EL (cell line): ENCODE measurements around the gene CYP39A1.

Experiments
- DNase-seq: peaks from one replicate; pipeline ENCODE4 v3.0.0-alpha.2; 2016

Gene CYP39A1

GRCh38 chr6:46583721-46584120, 68.9 kb downstream of the CYP39A1 start:
- DNase-seq, result no peak

GRCh38 chr6:46583081-46583480, 69.5 kb downstream of the CYP39A1 start:
- no peak for DNase-seq

DNA sequence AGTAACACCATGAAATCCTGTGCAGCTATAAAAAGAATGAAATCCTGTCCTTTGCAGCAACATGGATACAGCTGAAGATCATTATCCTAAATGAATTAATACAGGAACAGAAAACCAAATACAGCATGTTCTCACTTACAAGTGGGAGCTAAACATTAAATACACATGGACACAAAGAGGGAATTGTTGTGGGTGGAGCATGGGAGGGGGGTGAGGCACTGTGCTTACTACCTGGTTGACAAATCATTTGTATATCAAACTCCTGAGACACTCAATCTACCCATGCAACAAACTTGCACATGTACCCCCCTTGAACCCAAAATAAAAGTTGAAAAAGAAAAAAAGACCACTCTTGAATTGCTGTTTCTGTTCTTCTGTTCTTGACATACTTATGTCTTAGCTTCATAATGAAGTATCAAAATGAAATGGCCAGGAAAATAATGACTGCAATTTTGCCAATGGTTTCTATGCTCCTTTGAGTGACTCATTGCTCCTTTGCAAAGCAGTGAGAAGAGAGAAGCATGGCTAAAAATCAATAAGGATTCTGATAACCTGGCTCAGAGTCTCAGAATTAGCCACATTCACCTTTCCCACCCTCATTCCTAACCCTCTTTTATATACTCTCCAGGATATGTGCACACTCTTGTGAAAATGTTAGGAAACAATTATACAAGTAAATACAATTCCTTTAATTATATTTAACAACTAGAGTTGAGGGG, 71.0 kb downstream of the CYP39A1 start:
- DNase-seq, result no peak

GRCh38 chr6:46575530-46575929, 77.1 kb downstream of the CYP39A1 start:
- no peak for DNase-seq

GRCh38 chr6:46573140-46573539, 79.5 kb downstream of the CYP39A1 start:
- no peak for DNase-seq

DNA sequence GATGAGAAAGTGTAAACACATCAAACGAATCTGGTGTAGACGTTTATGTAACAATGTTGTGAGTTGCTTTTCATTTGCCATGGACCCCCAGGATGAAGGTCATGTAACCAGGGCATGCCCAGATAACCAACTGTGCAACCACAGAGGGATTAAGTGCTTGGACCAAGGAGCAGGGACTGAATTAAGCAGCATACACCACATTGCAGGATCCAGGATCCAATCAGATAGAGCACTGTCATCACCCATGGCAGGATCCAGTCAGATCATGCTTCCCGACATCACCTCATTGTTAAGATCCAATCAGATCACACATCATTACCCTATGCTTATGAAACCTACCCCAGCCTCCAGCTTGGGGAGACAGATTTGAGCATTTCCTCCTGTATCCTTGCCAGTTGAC, 87.1 kb downstream of the CYP39A1 start:
- no peak for DNase-seq

DNA sequence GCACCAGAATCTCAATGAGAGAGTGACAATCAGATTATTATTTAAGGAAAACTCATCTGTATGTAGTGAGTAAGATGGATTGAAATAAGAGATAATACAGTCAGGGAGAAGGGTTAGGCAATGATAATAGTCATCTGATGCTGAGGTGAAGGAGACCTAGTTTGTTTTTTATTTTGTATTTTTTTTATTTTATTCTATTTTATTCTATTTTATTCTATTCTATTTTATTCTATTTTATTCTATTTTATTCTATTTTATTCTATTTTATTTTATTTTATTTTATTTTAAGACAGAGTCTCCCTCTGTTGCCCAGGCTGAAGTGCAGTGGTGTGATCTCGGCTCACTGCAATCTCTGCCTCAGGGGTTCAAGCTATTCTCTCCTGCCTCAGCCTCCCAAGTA, 88.7 kb downstream of the CYP39A1 start:
- DNase-seq, result no peak

DNA sequence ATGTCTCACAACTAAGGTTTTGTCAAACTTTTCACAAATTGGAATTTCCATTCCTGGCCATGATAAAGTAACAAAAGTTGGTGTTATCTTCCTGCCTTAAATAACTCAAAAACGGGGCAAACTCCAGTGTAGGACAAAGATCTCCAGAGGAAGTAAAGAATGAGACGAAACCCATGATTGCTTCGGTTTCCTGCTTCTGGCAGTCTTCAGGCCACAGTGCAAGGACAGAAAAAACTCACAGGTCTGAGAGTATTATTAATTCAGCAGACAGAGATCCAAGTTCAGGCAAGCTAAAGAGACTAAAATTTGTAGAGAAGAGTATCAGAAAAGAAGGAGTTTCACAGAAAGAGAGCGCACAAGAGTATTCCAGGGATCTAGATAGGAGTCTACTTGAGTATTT, 96.6 kb downstream of the CYP39A1 start:
- DNase-seq, result no peak

DNA sequence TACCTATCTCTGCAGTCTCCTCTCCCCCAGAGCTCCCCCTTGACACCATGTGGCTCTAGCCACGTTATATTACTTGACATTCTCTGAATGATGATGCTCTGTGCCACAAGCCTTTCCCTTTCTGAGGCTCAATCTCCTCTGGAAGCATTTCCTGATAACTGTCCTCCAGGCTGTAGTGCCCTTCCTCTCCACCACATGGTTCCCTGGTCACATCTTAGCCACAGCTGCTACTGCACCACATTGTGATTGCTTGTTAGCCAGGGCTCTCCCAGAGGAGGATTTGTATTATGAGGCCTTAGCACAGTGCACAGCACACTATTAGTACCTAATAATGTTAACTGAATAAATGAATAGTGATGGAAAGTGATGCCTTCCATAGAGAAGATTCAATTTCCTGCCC, 97.5 kb downstream of the CYP39A1 start:
- no peak for DNase-seq

GRCh38 chr6:46549155-46549554, 103.5 kb downstream of the CYP39A1 start:
- DNase-seq, result no peak

DNA sequence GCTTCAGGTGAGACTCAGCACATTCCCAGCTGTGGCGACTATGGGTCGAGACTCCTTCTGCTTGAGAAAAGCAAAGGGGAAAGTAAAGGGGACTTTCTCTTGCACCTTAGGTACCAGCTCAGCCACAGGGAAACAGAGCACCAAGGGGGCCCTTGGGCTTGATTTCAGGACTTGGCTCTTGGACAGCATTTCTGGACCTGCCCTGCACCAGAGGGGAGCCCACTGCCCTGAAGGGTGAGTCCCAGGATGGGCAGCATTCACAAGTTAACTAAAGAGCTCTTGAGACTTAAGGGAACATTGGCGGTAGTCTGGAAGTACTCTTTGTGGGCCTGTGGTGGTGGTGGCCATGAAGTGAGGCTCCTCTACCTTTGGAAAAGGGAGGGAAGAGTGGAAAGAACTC, 111.1 kb downstream of the CYP39A1 start:
- DNase-seq, result no peak

DNA sequence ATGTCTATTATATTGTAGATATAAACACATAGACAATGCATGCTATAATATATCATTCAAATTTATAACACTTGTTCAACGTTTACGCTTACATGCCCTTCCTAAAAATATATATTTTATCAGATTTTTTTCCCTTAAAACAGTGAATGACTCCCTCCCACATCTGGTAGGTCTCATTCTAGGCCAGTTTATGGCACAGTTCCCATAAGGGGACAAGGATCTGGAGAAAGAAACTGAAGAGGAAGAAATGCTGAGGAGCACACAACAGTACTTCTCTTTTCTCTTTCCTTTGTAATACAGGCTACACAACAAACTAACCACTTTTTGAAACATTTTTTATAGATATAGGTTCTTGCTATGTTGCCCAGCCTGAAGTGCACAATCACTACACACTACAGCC, 112.8 kb downstream of the CYP39A1 start:
- no peak for DNase-seq

DNA sequence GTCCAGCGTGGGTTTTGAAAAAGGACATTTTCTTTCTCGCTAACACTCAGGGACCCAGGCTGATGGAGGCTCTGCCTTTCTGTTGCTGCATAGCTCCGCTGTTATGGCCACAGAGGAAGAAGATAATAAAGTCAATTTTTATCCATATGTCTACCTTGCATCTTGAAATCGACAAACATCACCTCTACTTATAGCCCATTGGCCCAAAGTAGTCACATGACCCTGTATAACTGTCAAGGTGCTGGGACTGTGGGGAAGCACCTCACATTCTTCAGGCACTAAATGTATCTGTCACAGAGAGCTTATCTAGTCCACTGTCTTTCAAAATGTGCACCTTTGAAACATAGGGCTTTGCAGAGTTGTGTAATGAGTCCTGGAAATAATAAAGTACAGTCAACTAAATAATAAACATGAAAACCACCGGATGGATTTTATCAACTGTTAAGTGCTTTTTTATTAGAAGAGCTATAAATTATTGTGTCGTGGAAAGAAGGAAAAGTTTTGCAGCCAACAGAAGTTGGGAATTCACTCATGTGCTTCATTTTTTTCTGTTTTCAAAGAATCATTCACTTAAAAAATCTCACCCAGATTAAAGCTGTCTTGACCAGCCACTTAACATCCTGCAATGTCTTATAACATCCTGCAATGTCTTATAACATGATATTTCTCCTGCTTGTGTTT, 113.7 kb downstream of the CYP39A1 start:
- no peak for DNase-seq

DNA sequence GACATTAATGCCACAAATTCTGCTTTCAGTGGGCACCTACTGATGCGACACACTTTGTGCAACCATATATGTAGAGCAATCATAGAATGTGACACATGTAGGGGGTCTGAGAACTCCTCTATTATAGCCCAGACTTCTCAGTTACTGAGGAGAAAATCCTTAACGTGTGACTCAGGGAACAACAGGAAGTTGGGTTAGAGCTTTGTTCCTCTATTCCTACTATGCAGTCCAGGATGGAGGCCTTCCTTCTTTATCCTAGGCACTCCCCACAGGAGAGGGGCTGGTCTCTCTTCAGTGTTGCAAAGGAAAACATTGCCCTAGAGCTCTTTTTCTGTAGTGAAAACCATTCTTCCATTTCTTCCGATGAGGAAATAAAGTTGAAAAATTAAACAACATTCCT, 121.7 kb downstream of the CYP39A1 start:
- no peak for DNase-seq

DNA sequence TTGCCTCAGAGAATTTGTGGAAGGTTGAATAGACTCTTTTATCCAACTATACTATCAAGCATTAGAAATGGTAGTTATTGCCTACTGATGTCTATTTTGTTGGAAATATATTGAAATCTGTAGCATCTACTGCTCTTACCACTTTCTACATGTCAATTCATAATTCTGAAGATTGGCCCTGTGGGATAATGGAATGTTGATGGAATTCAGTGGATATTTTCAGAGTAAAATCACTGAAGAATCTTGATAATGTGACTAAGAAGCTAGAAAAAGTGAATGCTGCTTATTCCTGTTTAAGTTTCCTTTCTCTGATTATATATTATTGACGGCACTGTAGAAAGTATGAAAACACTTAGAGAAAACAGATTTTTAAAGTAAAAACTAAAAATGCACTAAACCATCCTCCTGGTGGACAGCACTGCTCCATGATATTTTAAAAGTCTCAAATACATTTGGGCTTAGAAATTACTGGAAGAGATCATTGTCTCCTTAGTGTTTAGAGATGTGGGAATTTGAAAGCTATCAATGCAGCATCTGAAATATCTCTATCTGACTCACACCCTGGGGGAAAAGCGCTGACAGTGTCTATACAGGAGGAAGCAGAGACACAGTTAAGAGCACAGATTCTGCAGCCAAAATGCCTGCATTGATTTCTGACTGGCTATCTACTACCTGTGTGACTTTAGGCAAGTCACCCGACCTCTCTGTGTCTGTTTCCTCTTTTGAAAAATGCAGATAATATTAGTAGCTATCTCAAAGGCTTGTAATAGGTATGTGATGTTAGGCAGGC, 123.5 kb downstream of the CYP39A1 start:
- no peak for DNase-seq

DNA sequence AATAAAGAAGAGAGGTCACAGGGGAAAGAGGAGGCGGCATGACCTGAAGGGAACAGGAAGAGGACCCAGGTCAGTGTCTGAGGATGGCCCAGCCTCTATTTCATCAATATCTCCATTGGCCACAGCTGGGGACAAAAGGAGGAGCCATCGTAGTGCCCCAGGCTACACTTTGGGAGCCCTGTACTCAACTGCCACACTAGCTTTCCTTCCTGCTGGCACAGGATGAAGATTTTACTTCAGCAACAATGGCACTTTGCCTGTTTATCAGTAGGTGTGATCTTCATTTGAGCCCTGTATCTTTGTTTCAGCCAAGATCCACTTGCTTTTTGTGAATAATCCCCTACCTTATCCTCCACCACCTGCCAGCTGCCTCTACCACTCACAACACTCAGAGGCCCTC, 126.0 kb downstream of the CYP39A1 start:
- DNase-seq, result no peak

DNA sequence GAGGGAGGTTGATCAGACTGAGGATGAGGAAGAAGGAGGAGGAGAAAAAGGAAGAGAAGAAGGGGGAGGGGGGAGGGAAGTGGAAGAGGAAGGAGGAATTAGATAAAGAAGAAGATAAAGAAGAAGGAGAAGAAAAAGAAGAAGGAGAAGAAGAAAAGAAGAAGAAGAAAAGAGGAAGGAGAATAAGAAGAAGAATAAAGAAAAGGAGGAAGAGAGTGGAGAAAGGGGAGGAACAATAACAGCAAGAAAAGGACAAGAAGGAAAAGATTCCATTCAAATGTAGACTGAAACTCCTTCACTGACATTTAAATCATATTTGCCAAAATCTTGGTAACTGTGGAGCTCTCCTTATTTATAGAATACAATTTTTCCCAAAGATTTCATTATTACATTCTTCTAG, 127.0 kb downstream of the CYP39A1 start:
- no peak for DNase-seq

- no peak for DNase-seq
These were observed 131.1 kb downstream of the CYP39A1 start for GRCh38 chr6:46521464-46521971.

- no peak for DNase-seq
These were observed 135.4 kb downstream of the CYP39A1 start for GRCh38 chr6:46517202-46517601.

- DNase-seq, result no peak
These were observed 139.1 kb downstream of the CYP39A1 start for GRCh38 chr6:46513533-46513932.

DNA sequence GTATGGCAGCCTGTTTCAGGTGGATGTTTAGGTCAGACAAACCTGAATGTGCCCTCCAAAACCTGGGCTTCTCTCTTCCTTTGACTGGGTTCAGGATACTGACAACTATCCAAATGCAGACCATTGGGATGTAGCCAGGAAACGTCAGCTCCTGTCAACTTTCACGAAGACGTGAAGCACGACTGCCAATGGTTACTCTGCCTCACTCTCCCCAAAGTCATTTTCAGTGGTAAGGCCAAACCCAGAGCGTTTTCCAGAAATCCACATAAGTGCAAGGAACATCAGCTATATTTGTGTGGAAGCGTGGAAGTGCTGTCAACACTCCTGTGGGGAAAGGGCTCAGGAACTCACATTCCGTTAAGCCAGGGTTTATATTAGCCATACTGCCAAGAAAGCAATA, 141.3 kb downstream of the CYP39A1 start:
- DNase-seq, result no peak

GRCh38 chr6:46510651-46511050, 142.0 kb downstream of the CYP39A1 start:
- peak; percentile 29 for DNase-seq

DNA sequence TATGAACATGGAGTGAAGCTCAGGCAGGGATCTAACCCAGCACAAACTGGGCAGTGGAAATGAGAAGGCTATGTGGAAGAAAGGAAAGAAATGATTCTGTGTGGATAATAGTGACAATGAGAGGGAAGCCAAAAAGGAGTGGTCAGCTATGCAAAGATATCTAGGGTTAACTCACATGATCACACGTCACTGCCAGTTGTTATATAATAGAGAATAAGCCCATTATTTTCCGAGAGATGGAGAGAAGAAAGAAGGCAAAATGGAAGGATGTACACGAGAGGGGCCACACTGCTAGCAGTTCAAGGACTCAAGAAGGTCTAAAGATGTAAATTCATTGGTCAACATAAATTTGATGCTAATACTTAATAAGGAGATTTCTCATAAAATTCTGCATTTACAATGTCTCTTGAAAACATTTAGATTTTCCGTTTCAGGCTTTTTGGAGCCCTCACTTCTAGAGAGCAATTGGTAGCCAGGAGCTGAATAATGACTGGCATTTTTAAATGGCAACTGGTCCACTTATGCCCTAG, 142.6 kb downstream of the CYP39A1 start:
- no peak for DNase-seq

DNA sequence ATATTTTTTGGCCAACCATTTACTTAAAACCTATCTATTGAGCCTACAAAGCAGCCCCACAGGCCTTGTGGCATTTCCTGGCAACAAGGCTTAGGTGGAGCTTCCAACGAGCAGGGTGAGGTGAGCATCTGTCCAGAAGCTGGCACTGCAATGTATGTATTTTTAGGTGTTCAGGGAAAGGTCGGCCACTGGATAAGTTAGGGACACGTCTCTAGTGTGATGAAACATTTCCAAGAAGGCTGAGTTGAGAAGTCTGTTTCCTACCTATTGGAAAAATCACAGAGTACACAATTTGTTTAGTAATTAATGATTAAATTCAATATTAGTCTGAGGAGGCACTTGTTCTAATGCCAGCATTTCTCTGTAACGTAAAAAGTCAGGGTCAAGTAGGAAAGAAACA, 143.6 kb downstream of the CYP39A1 start:
- no peak for DNase-seq
